Thyroid gland (tissue), 4 donors: ENCODE data around the gene IMP3. TPM values are rescaled to one million over a fixed set of nuclear protein-coding genes. Genes with fewer than 3 reads are reported as not detected.

Experiments used
- DNase-seq, 2 donors: peaks; one replicate each; pipeline ENCODE4 v3.0.0-alpha.2; 2019
- H3K27ac ChIP-seq, 3 donors: fragments of 200-600 bp; sonication (generic); 1 replicate in 2 of 3; 2 replicates in 1 of 3; pipeline ENCODE4 v1.5.1; 2016 to 2019; ENCODE audit warnings: mild to moderate bottlenecking in 1 of 3, moderate library complexity in 1 of 3
- H3K27me3 ChIP-seq: fragments of 200-600 bp; sonication (generic); one replicate; pipeline ENCODE4 v1.5.1; 2019
- H3K36me3 ChIP-seq, 2 donors: fragments of 200-600 bp; sonication (generic); one replicate each; pipeline ENCODE4 v1.5.1; 2016 to 2019
- H3K4me1 ChIP-seq, 2 donors: fragments of 200-600 bp; sonication (generic); one replicate each; pipeline ENCODE4 v1.5.1; 2017 to 2019
- H3K4me3 ChIP-seq, 3 donors: fragments of 200-600 bp; sonication (generic); replicated peaks in 1 of 3; 1 replicate in 2 of 3; 2 replicates in 1 of 3; pipeline ENCODE4 v1.5.1; 2016; ENCODE audit warnings: mild to moderate bottlenecking in 1 of 3
- H3K9me3 ChIP-seq: fragments of 200-600 bp; sonication (generic); one replicate; pipeline ENCODE4 v1.5.1; 2017
- POLR2A ChIP-seq, 2 donors: fragments of 450-650 bp; IDR thresholded peaks; one replicate each; pipeline ENCODE4 v1.6.1; 2017; ENCODE audit warnings: antibody characterized with exemption in 2 of 2, mild to moderate bottlenecking in 2 of 2, moderate library complexity in 1 of 2
- WGBS, 2 donors: methylation state at CpG; one replicate each; pipeline ENCODE4 v1.1.5; 2017; 5-methylcytosine and 5-hydroxymethylcytosine counted together
- intact Hi-C: fragments of 100-400 bp; cut with DNase I; formaldehyde crosslinking; loops from one replicate; pipeline ENCODE4 v1.15.1; 2023
- total RNA-seq, 4 donors: library from RNA; depleted of rRNA; stranded (reverse); fragments of >200 nt; gene quantifications; one replicate each; pipeline ENCODE4 v1.2.3, GENCODE V29; 2016
- TF ChIP-seq, protein P1 (sequence below), 6 experiments: fragments of 200-600 bp in 3 of 6; fragments of 450-650 bp in 3 of 6; sonication (generic) in 3 of 6; IDR thresholded peaks; one replicate each; pipeline ENCODE4 v1.5.1; 2016 to 2019; ENCODE audit warnings: antibody characterized with exemption in 6 of 6, mild to moderate bottlenecking in 2 of 6, inconsistent platforms in 1 of 6, moderate library complexity in 1 of 6

Gene IMP3
- total RNA-seq, 4 donors from 2014 or later = 75.2 to 187 (median 133) TPM

DNA sequence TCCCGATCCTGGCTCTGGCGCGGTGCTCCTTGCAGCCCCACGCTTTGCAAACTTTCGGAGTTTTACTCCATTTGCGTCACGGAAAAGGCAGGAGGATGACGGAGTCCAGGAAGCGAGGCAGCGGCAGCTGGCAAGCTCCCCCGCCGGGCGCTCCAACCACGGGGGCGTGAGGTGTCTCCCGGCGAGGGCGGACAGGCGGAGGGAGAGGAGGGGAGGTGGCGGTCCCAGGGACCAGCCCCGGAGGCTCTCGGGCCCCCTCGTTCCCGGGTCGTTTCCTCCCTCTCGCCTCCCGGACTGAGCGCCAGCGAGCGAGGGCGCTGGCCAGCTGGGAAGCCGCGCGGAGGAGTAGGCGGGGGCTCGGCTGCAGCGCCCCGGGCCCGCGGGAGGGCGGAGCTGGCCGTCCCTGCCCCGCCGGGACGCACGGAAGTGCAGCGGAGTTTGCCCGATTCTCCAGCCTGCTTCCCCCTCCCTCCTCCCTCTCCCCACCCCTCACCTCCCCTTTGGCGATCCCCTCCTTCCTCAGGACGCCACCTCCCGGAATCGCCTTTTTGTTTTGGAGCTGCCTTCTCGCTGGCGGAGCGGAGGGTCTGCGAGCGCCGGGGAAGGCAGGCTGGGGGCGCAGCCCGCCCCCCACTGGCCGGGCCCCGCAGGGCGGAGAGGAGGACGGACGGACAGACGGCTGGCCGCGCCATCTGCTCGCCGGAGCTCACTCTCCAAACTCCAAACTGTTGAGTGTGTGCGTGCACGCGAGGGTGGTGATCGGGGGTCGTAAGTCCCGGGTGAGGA is 7.5 kb upstream of the IMP3 start, which contains the start of gene SNX33:
Gene SNX33 (plus strand): TSS at position 543 of the 786 bp plus-strand sequence. CDS start 1,191 bp downstream, outside the sequence.
- H3K4me3 ChIP-seq = peak within 1 kb of the TSS; percentile 83 to 90 (median 87)
- WGBS, 2 donors = 0% methylated on average over 20 to 42 of the region's 76 CpGs
- intact Hi-C loops = loop anchor here (5.0 kb wide), 1 partner anchor 190 kb away; no protein-coding TSS in a partner anchor
- peak; percentile 81 to 82 for DNase-seq
- peaks cover 41 to 53% of the 10 kb centered on the region in 2 donors for H3K4me1 ChIP-seq
- TF ChIP-seq POLR2A (IDR thresholded peaks at IDR 0.05) = peak; percentile 68 to 89
- TF ChIP-seq, protein P1, sequence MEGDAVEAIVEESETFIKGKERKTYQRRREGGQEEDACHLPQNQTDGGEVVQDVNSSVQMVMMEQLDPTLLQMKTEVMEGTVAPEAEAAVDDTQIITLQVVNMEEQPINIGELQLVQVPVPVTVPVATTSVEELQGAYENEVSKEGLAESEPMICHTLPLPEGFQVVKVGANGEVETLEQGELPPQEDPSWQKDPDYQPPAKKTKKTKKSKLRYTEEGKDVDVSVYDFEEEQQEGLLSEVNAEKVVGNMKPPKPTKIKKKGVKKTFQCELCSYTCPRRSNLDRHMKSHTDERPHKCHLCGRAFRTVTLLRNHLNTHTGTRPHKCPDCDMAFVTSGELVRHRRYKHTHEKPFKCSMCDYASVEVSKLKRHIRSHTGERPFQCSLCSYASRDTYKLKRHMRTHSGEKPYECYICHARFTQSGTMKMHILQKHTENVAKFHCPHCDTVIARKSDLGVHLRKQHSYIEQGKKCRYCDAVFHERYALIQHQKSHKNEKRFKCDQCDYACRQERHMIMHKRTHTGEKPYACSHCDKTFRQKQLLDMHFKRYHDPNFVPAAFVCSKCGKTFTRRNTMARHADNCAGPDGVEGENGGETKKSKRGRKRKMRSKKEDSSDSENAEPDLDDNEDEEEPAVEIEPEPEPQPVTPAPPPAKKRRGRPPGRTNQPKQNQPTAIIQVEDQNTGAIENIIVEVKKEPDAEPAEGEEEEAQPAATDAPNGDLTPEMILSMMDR (IDR thresholded peaks at IDR 0.05) = peak in 4 of 6 experiments; percentile 31 to 47 (median 42)
- peak within 1 kb of the TSS; percentile 55 to 96 (median 82) for H3K27ac ChIP-seq
- H3K9me3 ChIP-seq = no peaks in the 10 kb centered on the region
- H3K36me3 ChIP-seq = peaks cover 0 to 7% of the 10 kb centered on the region in 2 donors
- H3K27me3 ChIP-seq = no peaks in the 10 kb centered on the region

DNA sequence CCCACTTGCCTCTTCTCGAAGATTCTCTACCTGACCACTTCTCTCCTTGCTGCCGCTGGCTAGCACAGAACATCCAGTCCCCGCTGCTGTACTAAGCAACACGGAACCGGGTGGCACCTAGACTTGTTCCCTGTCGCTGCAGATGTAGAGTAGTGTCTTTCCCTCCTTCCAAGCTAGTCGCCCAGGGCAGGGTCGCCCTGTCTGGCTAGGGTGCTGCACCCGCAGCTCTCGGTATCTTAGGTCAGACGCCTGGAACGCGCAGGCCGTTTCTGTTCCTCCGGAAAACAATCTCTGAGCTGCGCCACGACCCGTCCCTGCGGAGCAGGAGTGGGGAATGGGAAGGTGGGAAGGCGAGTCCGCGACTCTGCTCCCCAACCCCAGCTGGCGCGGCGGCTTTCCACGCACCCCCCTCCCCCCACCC is 6.9 kb upstream of the IMP3 start:
- intact Hi-C loops = loop anchor here (5.0 kb wide), 1 partner anchor 190 kb away; no protein-coding TSS in a partner anchor

DNA sequence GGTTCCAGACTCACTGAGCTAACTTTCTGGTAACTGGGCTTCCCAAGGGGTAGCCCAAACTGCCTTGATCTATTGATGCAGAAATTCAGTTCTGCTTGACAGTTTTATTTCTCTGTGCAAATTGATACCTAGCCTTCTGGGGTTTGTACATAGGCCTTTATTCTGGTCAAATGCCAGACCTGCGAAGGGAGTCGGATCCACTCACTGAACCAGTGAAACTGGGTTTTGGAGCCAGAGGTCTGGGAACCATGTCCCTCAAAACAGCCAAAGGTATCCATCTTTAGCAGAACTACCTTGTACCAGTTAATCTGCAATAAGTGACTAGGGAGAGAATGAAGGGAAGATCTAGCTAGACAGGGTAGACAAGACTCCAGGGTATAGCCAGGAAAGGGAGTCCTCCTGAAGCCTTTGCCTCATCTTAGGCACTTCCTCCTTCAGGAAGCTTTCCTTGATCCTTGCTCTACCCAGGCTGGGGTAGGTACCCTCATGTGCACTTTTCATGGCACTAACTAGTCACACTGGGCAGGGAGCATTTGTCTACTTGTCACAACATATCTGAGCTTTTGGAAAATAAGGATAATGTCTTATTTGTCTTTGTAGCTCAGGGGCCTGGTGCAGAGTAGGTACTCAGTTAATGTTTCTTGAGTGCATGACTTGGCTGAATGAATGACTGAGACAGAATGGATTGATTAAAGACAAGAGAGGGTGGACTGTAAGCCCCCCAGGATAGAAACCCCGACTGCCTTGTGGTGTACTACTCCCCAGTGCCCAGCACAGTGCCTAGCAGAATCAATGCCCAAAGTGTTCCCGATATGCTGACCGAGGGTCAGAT is 6.3 kb upstream of the IMP3 start:
- Histone ChIP-seq H3K4me1 (peaks cover 30 to 48% of the 10 kb centered on the region in 2 donors), H3K4me3 (peak overlapping the region; percentile 83 to 90 (median 87)), H3K36me3 (peaks cover 0 to 7% of the 10 kb centered on the region in 2 donors), H3K27ac (peak overlapping the region; percentile 55 to 96 (median 82)), H3K9me3 (no peaks in the 10 kb centered on the region), H3K27me3 (no peaks in the 10 kb centered on the region)
- peak; percentile 38 to 55 for DNase-seq
- no peak for TF ChIP-seq POLR2A (IDR thresholded peaks at IDR 0.05)
- TF ChIP-seq, protein P1 (IDR thresholded peaks at IDR 0.05) = no peak
- WGBS, 2 donors = 22 to 38% methylated on average over 5 of the region's 5 CpGs
- intact Hi-C loops = loop anchor here (5.0 kb wide), 1 partner anchor 189 kb away; no protein-coding TSS in a partner anchor

More for the DNA sequence above, 6.9 kb upstream of the IMP3 start:
- H3K36me3 ChIP-seq = peaks cover 0 to 7% of the 10 kb centered on the region in 2 donors
- H3K27ac ChIP-seq = peak overlapping the region; percentile 55 to 96 (median 82)
- H3K4me1 ChIP-seq = peaks cover 36 to 49% of the 10 kb centered on the region in 2 donors
- DNase-seq = peak; percentile 66 to 67
- no peaks in the 10 kb centered on the region for H3K27me3 ChIP-seq
- 0% methylated on average over 7 to 15 of the region's 26 CpGs for WGBS, 2 donors
- no peaks in the 10 kb centered on the region for H3K9me3 ChIP-seq
- TF ChIP-seq POLR2A (IDR thresholded peaks at IDR 0.05) = peak in 1 of 2 donors; percentile 46
- TF ChIP-seq, protein P1 (IDR thresholded peaks at IDR 0.05) = no peak
- peak overlapping the region; percentile 83 to 90 (median 87) for H3K4me3 ChIP-seq

DNA sequence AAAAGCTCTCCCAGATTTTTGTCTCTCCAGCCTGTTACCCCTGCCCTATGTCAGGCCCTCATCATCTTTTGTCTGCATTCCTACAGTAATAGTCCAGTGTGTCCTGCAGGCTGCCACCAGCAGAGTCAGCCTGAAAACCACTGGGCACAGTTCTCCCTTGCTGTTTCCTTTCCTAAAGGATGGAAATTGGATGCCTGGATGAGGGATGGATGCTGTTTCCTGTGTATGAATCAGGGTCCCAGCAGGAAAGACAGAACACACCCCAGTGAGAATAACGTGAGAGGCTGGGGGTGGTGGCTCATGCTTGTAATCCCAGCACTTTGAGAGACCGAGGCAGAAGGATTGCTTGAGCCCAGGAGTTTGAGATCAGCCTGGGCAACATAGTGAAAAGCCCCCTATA is 4.4 kb upstream of the IMP3 start:
- intact Hi-C loops = no loop called here

More for the DNA sequence above, 4.4 kb upstream of the IMP3 start:
- no peak overlapping the region for H3K4me3 ChIP-seq
- H3K27me3 ChIP-seq = no peaks in the 10 kb centered on the region
- H3K36me3 ChIP-seq = peaks cover 0 to under 1% of the 10 kb centered on the region in 2 donors
- H3K27ac ChIP-seq = no peak overlapping the region
- 76 to 78% methylated on average over 2 of the region's 2 CpGs for WGBS, 2 donors
- DNase-seq = no peak
- peaks cover 13 to 37% of the 10 kb centered on the region in 2 donors for H3K4me1 ChIP-seq
- no peak for TF ChIP-seq POLR2A (IDR thresholded peaks at IDR 0.05)
- TF ChIP-seq, protein P1 (IDR thresholded peaks at IDR 0.05) = no peak
- H3K9me3 ChIP-seq = no peaks in the 10 kb centered on the region
